Colonic mucosa (tissue), 4 donors: ENCODE data around the gene KIAA1614. TPM values are rescaled to one million over a fixed set of nuclear protein-coding genes. Genes with fewer than 3 reads are reported as not detected.

Experiments
- DNase-seq: peaks from one replicate; pipeline ENCODE4 v3.0.0-alpha.2; 2020
- H3K27ac ChIP-seq: fragments of 200-600 bp; one replicate; pipeline ENCODE4 v1.8.0; 2021
- H3K27me3 ChIP-seq: fragments of 200-600 bp; one replicate; pipeline ENCODE4 v1.8.0; 2021
- H3K36me3 ChIP-seq: fragments of 200-600 bp; one replicate; pipeline ENCODE4 v1.8.0; 2021
- H3K4me1 ChIP-seq: fragments of 200-600 bp; one replicate; pipeline ENCODE4 v1.8.0; 2021; ENCODE audit warnings: mild to moderate bottlenecking
- H3K4me3 ChIP-seq: fragments of 200-600 bp; one replicate; pipeline ENCODE4 v1.8.0; 2021
- H3K9ac ChIP-seq, 2 donors: one replicate each; pipeline ENCODE4 v1.7.0; 2013; ENCODE audit warnings: control low read depth in 2 of 2, low read depth in 2 of 2, low read length in 2 of 2
- H3K9me3 ChIP-seq: fragments of 200-600 bp; one replicate; pipeline ENCODE4 v1.8.0; 2021
- intact Hi-C: fragments of 100-400 bp; cut with DNase I; formaldehyde crosslinking; loops from one replicate; pipeline ENCODE4 v1.14.1; 2022
- total RNA-seq, 2 donors: library from RNA; stranded (reverse); fragmentation: NEBNext Ultra II Directional in 1 of 2; extraction: Animal tissue kit (Norgen Biotek cat#: 25700) in 1 of 2; gene quantifications; one replicate each; pipeline ENCODE4 v1.2.1, GENCODE V29; 2021
- TF ChIP-seq, protein P1 (sequence below): fragments of 200-600 bp; IDR thresholded peaks from one replicate; pipeline ENCODE4 v1.8.0; 2022; ENCODE audit warnings: antibody characterized with exemption, mild to moderate bottlenecking
- donor health status: healthy.
- donor health status: DM: no; HTN: no; CAD: no.
- donor health status: DM: no; HTN: no; CAD: no.

Gene KIAA1614
- total RNA-seq, 2 donors from 2014 or later, result 0.74 to 2.1 TPM

DNA sequence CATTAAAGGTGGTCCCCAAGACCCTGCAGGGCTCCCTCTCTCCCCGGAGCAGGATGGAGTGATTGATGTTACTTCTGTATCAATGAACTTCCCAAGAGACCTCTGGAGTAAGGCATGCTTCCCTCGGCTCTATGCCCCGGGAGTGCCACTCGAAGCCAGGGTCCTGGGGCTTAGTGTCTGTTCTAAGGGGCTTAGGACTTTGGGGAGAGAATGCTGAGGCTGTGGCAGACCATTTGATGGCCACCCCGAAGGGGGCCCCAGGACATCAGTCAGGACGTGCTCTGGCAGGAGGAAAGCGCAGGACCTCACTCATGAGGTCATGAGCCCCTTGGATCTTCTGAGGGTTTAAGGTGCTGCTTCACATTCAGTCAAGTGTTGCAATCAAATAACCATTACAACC lies 7.5 kb downstream of the KIAA1614 start:
- intact Hi-C loops, result no loop called here
- H3K36me3 ChIP-seq, result no peaks in the 10 kb centered on the region
- no peaks in the 10 kb centered on the region for H3K9me3 ChIP-seq
- no peak overlapping the region for H3K9ac ChIP-seq
- TF ChIP-seq, protein P1, sequence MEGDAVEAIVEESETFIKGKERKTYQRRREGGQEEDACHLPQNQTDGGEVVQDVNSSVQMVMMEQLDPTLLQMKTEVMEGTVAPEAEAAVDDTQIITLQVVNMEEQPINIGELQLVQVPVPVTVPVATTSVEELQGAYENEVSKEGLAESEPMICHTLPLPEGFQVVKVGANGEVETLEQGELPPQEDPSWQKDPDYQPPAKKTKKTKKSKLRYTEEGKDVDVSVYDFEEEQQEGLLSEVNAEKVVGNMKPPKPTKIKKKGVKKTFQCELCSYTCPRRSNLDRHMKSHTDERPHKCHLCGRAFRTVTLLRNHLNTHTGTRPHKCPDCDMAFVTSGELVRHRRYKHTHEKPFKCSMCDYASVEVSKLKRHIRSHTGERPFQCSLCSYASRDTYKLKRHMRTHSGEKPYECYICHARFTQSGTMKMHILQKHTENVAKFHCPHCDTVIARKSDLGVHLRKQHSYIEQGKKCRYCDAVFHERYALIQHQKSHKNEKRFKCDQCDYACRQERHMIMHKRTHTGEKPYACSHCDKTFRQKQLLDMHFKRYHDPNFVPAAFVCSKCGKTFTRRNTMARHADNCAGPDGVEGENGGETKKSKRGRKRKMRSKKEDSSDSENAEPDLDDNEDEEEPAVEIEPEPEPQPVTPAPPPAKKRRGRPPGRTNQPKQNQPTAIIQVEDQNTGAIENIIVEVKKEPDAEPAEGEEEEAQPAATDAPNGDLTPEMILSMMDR, result no peak
- no peaks in the 10 kb centered on the region for H3K4me1 ChIP-seq
- DNase-seq, result no peak
- no peaks in the 10 kb centered on the region for H3K27me3 ChIP-seq
- H3K27ac ChIP-seq, result no peak overlapping the region
- H3K4me3 ChIP-seq, result no peak overlapping the region

DNA sequence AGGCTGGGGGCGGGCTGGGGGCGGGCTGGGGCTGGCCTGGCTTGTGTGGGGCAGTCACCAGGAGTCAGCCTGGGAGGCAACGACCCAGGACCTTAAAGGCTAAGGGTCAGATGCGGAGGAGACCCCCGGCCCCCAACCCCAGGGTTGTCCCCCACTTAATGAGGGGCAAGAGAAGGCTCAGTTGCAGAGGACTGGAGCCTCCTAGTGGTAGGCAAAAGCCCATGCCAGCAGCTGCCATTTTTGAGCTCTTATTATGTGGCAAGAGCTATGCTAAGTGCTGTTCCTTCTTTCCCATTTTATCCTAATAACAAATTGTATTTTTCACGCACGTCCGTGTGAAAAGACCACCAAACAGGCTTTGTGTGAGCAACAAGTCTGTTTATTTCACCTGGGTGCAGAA lies 8.0 kb downstream of the KIAA1614 start:
- H3K4me3 ChIP-seq, result no peak overlapping the region
- TF ChIP-seq, protein P1, result no peak
- H3K9me3 ChIP-seq, result no peaks in the 10 kb centered on the region
- H3K9ac ChIP-seq, result no peak overlapping the region
- H3K27me3 ChIP-seq, result no peaks in the 10 kb centered on the region
- no peaks in the 10 kb centered on the region for H3K4me1 ChIP-seq
- no peak for DNase-seq
- no peak overlapping the region for H3K27ac ChIP-seq
- H3K36me3 ChIP-seq, result no peaks in the 10 kb centered on the region
- intact Hi-C loops, result no loop called here

DNA sequence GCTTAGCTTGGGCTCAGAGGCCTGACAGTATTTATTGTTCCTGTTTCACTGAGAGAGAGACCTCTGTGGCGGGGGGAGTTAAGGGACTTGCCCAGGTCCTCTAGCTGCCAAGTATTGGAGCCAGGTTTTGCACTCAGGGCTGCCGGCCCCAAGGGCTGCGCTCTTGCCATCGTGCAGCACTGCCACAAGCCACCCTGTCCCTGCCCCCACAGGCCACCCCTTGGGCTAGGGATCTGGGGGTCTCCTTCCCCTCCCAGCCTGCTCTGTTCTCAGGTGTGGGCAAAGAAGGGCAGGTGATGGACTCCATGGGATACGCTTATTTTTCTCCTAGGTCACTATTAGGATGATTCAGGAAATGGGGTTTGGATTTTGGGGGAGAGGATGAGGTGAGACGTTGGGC lies 8.7 kb downstream of the KIAA1614 start:
- Histone ChIP-seq H3K27me3 (no peaks in the 10 kb centered on the region), H3K4me3 (no peak overlapping the region), H3K36me3 (no peaks in the 10 kb centered on the region), H3K4me1 (no peaks in the 10 kb centered on the region), H3K9ac (no peak overlapping the region), H3K9me3 (no peaks in the 10 kb centered on the region), H3K27ac (no peak overlapping the region)
- no peak for DNase-seq
- TF ChIP-seq, protein P1, result no peak
- intact Hi-C loops, result no loop called here

DNA sequence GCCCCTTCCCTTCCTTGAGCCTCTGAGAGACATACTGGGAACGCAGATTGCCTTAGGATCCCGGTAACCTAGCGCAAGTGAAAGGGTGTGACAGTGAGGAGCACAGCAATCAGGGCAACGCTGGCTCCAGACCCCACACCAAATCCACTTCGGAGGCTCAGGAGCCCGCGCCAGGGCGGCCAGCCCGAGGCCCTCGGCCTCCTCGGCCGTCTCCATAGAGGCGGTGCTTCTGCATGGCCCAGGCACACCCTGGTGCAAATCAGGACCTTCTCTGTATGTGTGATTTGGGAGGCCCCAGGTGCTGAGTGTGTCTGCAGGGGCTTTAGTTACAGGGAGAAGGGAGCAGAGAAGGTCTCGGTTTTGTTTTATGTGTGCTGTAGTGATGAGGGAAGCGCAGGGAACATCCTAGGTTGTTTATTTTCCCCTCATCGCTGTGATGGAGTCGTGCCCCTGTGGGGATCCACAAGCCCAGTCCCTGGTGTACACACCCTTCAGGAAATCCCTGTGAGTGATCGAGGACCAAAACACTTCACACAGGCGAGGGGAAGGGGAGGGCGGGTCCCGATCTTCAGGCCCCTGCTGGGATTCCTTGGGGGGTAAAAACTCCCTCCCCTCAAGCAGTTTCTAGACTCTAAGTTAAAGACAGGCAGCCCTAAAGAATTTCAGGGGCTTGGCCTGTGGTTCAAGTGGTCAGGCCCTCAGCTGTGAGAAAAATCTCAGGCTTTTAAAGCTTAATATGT lies 9.4 kb downstream of the KIAA1614 start:
- intact Hi-C loops, result no loop called here
- Histone ChIP-seq H3K4me1 (no peaks in the 10 kb centered on the region), H3K27me3 (no peaks in the 10 kb centered on the region), H3K9me3 (no peaks in the 10 kb centered on the region), H3K9ac (no peak overlapping the region), H3K4me3 (no peak overlapping the region), H3K36me3 (no peaks in the 10 kb centered on the region), H3K27ac (no peak overlapping the region)
- no peak for DNase-seq
- TF ChIP-seq, protein P1, result no peak

DNA sequence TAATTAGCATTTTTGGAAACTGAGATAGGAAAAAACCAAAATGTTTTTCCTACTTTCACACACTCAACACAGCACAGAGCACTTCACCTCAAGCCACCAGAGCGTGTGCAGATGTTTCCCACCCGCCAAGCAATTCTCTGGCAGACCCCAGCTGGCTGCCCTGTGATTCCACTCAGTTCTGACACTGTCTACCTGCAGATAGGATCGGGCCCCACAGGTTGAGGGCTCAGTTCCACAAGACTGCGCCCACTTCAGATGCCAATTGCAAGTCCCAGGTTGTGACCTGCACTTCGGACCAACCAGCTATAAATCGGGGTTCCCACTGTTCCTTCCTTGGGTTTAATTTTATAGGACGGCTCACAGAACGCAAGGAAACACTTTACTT lies 9.9 kb downstream of the KIAA1614 start:
- no peak overlapping the region for H3K4me3 ChIP-seq
- no peak for DNase-seq
- intact Hi-C loops, result no loop called here
- no peak overlapping the region for H3K9ac ChIP-seq
- no peaks in the 10 kb centered on the region for H3K9me3 ChIP-seq
- H3K27ac ChIP-seq, result no peak overlapping the region
- TF ChIP-seq, protein P1, result no peak
- H3K27me3 ChIP-seq, result no peaks in the 10 kb centered on the region
- no peaks in the 10 kb centered on the region for H3K4me1 ChIP-seq
- H3K36me3 ChIP-seq, result no peaks in the 10 kb centered on the region
